SK-N-SH (cell line): ENCODE results near the gene TMEM184A.

Experiments used
- RFX5 ChIP-seq: IDR thresholded peaks from 2 replicates; pipeline ENCODE4 v1.6.1; 2012; ENCODE audit warnings: mild to moderate bottlenecking, improper control_type of control experiment, low read length
- TAF1 ChIP-seq: IDR thresholded peaks from 2 replicates; pipeline ENCODE4 v1.6.1; 2012; ENCODE audit warnings: low read depth, mild to moderate bottlenecking, low read length, moderate library complexity, borderline replicate concordance
- TEAD4 ChIP-seq: IDR thresholded peaks from 2 replicates; pipeline ENCODE4 v1.4.0; 2012; ENCODE audit warnings: mild to moderate bottlenecking, borderline replicate concordance; ENCODE audit not compliant: insufficient read depth
- YY1 ChIP-seq: IDR thresholded peaks from 2 replicates; pipeline ENCODE4 v1.4.0; 2012; ENCODE audit warnings: low read depth, mild to moderate bottlenecking
- TF ChIP-seq, protein P1 (sequence below): IDR thresholded peaks from 2 replicates; pipeline ENCODE4; 2012
- TF ChIP-seq, protein P2 (sequence below): fragments of 150-350 bp; IDR thresholded peaks from 2 replicates; pipeline ENCODE4 v1.6.1; 2017; ENCODE audit warnings: antibody characterized with exemption, low read length, low read depth, borderline replicate concordance
- TF ChIP-seq, protein P3 (sequence below): IDR thresholded peaks from 2 replicates; pipeline ENCODE4 v1.4.0; 2012; ENCODE audit warnings: low read depth, borderline replicate concordance

DNA sequence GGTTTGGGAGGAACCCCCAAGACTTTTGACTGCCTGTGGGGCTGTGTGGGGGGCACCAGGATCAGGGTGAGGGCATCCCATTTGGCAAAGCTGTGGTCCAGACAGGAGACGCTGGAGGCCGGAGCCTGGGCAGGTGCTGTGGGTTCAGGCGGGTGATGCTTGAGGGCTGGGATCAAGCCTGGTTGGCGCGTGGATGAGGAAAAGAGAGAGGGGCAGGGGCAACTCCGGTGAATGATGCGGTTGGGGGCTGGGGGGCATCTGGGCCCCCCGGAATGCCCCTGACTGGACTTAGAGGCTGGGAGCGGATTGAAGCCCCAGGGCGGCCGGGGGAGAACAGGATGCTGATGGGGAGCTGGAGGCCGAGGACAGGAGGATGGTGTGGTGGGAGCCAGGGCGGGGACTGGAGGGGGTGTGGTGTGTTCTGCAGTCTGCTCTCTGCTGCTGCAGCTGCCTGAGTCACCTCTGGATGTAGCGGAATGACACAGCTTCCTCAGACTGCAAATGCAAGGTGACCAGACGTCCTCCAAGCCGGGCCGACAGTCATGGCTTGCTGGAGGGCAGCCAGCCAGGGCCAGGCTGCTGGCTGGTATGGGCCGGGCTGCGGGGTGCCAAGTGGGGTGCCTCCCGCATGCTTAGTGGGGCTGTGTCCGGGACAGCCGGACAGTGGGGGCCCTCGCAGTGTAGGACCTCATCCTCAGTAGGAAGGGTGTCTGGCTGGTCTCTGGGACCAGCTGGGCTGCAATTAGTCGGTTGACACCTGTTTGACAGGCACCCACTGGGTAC lies 22.3 kb downstream of the TMEM184A start:
- TF ChIP-seq, protein P1, sequence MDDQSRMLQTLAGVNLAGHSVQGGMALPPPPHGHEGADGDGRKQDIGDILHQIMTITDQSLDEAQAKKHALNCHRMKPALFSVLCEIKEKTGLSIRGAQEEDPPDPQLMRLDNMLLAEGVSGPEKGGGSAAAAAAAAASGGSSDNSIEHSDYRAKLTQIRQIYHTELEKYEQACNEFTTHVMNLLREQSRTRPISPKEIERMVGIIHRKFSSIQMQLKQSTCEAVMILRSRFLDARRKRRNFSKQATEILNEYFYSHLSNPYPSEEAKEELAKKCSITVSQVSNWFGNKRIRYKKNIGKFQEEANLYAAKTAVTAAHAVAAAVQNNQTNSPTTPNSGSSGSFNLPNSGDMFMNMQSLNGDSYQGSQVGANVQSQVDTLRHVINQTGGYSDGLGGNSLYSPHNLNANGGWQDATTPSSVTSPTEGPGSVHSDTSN: peak; percentile 48; the same call in 1 of the 2 replicates
- TF ChIP-seq, protein P2, sequence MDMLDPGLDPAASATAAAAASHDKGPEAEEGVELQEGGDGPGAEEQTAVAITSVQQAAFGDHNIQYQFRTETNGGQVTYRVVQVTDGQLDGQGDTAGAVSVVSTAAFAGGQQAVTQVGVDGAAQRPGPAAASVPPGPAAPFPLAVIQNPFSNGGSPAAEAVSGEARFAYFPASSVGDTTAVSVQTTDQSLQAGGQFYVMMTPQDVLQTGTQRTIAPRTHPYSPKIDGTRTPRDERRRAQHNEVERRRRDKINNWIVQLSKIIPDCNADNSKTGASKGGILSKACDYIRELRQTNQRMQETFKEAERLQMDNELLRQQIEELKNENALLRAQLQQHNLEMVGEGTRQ: no peak
- TF ChIP-seq TAF1: no peak
- TF ChIP-seq RFX5: no peak
- TF ChIP-seq, protein P3, sequence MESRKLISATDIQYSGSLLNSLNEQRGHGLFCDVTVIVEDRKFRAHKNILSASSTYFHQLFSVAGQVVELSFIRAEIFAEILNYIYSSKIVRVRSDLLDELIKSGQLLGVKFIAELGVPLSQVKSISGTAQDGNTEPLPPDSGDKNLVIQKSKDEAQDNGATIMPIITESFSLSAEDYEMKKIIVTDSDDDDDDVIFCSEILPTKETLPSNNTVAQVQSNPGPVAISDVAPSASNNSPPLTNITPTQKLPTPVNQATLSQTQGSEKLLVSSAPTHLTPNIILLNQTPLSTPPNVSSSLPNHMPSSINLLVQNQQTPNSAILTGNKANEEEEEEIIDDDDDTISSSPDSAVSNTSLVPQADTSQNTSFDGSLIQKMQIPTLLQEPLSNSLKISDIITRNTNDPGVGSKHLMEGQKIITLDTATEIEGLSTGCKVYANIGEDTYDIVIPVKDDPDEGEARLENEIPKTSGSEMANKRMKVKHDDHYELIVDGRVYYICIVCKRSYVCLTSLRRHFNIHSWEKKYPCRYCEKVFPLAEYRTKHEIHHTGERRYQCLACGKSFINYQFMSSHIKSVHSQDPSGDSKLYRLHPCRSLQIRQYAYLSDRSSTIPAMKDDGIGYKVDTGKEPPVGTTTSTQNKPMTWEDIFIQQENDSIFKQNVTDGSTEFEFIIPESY: no peak
- no peak for TF ChIP-seq YY1
- no peak for TF ChIP-seq TEAD4
